HG03039 (cell line): ENCODE data around the gene ILKAP.
"Not testable (repeated sequence)": the region's sequence is repeated elsewhere in the genome, so short reads cannot be mapped to it uniquely, and the experiment has no call there.

Experiments
- ATAC-seq: cut with Tn5 transposase; IDR thresholded peaks from one replicate; pipeline ENCODE4 v1.9.1; 2021; ENCODE audit warnings: mild to moderate bottlenecking, moderate library complexity; ENCODE audit not compliant: unreplicated experiment

Gene ILKAP

GRCh38 chr2:238202326-238203093 lies 985 bp downstream of the ILKAP start:
- ATAC-seq = no peak

- no peak for ATAC-seq
These were observed 13.1 kb downstream of the ILKAP start for GRCh38 chr2:238190445-238190844.

- no peak for ATAC-seq
These were observed 15.6 kb downstream of the ILKAP start for GRCh38 chr2:238187618-238188548.

- ATAC-seq = no peak
These were observed 19.7 kb downstream of the ILKAP start for GRCh38 chr2:238183821-238184220.

- ATAC-seq = no peak
These were observed 21.1 kb downstream of the ILKAP start for GRCh38 chr2:238182362-238182761.

GRCh38 chr2:238180554-238180953 lies 22.9 kb downstream of the ILKAP start:
- no peak for ATAC-seq

- no peak for ATAC-seq
These were observed 26.9 kb downstream of the ILKAP start for GRCh38 chr2:238176613-238177012.

GRCh38 chr2:238174701-238175100 lies 28.8 kb downstream of the ILKAP start:
- ATAC-seq = no peak

GRCh38 chr2:238174291-238174690 lies 29.2 kb downstream of the ILKAP start:
- no peak for ATAC-seq

- ATAC-seq = no peak
These were observed 29.8 kb downstream of the ILKAP start for GRCh38 chr2:238173692-238174091.

GRCh38 chr2:238172439-238172838 lies 31.1 kb downstream of the ILKAP start:
- ATAC-seq = no peak

GRCh38 chr2:238171575-238172187 lies 31.8 kb downstream of the ILKAP start:
- ATAC-seq = no peak

GRCh38 chr2:238171072-238171431 lies 32.4 kb downstream of the ILKAP start:
- not testable (repeated sequence) for ATAC-seq

- ATAC-seq = no peak
These were observed 33.0 kb downstream of the ILKAP start for GRCh38 chr2:238170386-238171071.

- no peak for ATAC-seq
These were observed 33.7 kb downstream of the ILKAP start for GRCh38 chr2:238169708-238170251.

- no peak for ATAC-seq
These were observed 34.3 kb downstream of the ILKAP start for GRCh38 chr2:238169048-238169707.

GRCh38 chr2:238168196-238169047 lies 35.1 kb downstream of the ILKAP start:
- no peak for ATAC-seq

GRCh38 chr2:238167761-238168160 lies 35.7 kb downstream of the ILKAP start:
- ATAC-seq = no peak

GRCh38 chr2:238167344-238167715 lies 36.2 kb downstream of the ILKAP start:
- no peak for ATAC-seq
